Suppressor macrophage treated with lipopolysaccharide for 1 hour (primary cell): ENCODE measurements around the gene ADAMTS2.

Experiments used
- DNase-seq, 3 donors: peaks; one replicate each; pipeline ENCODE4 v3.0.0-alpha.2; 2020 to 2022

Gene ADAMTS2

DNA sequence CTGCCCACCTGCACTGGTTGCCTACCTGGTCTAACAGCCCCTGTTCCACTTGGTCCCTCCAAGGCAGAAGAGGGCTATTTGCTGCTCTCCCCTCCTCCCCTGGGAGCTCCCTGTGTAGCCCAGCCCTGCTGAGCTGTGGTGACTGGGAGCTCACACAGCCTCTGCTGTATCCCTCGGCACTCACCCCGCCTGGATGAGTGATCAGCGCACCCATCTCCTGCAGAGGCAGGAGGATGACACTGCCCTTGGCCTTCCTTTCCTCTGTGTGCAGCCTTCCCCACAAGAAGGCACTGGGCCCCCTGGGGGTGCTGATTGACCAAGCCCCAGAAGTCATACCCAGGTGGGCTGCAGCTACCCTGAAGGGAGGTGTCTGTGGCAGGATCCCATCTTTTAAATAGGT is 134.2 kb downstream of the ADAMTS2 start:
- DNase-seq, result no peak

DNA sequence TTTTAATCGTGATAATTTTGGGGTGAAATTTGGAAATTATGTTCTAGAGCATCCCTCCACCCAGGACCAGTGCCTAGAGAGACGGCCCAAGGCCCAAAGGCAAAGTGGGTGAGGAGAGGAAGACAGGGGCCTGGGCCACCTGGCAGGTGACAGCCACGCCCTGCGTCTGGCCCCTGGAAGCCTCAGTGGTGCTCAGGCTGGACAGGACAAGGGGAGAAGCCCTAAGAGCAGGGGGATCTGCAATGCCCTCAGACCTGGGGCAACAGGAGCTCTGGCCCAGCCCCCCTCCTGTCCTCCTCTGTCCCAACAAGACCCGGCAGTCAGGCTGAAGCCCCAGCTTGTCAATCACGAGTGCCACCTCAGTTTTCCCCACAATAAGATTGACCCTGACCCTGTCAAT is 134.8 kb downstream of the ADAMTS2 start:
- DNase-seq, result no peak

DNA sequence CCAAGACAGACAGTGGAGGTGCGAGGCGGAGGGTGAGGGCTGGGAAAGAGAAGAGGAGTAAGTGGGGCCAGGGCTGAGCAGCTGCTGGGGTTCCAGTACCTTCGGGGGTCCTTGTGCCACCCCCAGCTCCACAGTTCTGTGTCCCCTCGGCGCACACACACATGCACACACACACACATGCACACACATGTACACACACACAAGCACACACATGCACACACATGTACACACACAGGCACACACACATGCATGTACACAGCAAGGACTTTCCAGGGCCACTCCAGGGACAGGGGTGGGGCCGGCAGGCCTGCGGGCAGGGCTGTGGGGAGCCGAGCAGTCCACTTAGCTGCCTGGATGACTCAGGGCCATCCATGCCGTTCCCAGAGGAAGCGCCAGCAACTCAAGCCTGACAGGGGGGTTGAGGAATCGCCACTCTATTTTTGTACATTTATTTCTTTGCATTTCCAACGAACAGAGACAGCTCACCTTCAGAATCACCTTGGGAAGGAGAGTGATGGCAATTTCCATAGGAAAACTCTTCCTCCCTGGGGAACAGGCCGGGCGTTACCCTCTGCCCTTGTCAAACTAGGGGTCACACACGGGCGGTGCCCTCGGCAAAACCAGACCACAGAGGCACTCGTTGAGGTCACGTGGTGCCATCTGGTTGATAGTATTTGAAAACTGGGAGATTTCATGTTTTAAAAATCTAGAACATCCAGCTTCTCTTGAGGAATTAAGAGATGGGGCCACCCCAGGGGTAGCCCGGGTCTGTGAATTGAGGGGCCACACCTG is 135.7 kb downstream of the ADAMTS2 start:
- DNase-seq, result no peak

DNA sequence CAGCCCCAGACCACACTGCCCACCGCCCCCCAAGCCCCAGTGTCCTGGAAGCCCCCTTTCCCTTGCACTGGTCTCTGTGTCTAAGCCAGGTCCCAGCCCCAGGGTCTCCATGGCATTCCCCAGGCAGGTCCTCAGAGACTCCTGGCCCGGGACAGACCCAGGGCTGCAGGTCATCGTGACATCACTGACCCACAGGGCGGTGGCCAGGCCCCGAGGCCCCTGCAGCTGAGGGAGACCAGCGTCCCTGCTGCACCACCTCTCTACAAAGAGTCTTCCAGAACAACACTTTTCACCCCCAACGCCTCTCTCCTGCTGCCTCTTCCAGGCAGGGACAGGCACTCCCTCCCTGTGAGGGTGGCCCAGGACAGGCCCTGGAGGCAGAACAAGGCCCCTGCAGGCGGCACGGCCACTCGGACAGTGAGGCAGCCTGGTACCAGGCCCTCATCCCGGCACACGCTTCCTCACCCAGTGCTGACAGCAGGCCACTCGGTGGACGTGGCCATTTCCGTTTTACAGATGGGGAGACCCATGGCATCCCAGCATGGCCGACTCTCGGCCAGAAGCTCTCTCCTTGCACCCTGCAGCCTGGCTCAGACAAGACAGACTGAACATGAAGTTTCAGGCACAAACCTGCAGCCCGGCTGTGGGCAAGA is 136.4 kb downstream of the ADAMTS2 start:
- DNase-seq, result no peak

DNA sequence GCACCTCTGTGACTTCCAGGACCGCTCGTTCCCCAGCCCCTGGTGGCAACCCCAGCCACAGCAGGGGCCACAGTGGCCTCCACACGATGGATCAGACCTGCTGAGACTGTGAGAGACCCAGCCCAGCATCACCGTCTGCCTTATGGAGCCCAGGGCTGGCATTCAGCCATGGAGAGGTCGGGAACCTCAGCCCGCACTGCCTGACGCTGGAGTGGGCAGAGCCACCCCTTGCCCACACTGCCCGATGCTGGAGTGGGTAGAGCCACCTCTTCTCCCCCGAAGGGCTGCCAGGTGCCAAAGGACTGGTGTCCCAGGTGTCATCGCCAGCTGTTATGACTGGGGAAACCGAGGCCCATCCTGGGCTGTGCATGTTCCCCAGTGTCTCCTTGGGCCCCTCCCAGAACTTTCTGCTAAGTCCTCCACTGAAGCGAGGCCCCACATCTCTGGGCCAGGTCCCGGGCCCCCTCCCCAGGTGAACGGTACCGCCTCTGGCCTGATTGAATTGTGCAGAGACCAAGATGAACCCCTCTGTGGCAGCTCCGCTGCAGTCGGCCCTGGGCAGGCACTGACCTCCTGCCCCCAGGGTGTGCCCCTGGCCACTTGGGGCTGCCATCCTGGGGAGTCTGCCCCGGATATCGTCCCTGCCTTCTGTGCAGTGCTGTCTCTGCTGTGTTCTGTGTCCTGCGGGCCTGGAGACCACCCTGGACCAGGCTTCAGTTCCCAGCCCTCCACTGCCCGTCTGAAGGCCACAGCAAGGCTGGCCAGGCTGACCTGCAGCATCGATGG is 137.1 kb downstream of the ADAMTS2 start:
- no peak for DNase-seq

DNA sequence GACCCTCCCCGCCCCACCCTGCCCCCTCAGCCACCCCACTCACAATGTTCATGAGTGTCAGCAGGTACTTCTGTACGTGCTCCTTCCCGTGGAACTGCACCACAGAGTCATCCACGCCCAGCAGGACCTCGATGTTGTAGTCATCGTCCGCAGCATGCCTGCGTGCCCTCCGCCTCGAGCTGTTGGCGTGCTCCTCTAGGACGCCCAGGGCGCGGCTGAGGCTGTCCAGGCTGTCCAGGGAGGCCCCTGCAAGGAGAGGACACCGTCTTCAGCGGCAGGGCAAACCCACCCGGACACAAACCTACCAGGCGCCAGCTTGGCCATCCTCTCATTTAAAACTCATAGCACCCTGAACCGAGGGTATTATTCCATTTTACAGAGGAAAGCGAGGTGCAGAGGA is 137.8 kb downstream of the ADAMTS2 start:
- DNase-seq, result no peak

DNA sequence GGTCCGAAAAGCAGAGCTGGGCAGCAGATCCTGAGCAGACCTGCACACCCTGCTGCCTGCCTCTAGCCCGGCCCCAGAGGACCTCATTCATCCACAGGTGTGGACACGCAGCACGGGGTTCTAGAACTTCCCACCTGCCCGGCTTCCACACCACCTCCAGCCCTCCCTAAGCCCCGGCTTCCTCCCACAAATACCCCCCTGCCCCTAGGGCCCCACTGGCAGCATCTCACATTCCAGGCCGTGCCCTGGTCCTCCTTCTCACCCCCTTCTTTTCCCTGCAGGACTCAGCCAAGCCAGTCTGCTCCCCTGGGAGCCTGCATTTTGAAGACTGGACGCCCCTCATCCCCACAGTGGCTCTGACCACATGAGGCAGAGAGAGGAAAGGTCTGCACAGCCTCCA is 138.9 kb downstream of the ADAMTS2 start:
- no peak for DNase-seq

DNA sequence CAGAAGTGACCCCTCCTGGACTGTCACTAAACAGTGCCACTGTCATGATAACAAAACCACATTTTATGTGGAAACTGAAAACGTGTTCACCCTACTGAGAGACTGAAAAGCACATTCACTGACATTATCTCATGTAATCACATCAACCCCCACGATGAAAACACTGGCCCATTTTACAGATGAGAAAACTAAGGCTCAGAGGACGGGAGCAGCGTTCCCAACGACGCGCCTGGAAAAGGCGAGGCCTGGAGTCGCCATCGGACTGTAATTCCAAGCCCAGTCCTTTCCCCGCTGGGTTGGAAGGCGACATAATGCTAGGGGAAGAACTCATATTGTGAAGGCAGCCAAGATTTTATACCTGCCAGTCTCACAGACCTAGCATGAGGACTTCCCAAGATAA is 140.0 kb downstream of the ADAMTS2 start:
- DNase-seq, result no peak

DNA sequence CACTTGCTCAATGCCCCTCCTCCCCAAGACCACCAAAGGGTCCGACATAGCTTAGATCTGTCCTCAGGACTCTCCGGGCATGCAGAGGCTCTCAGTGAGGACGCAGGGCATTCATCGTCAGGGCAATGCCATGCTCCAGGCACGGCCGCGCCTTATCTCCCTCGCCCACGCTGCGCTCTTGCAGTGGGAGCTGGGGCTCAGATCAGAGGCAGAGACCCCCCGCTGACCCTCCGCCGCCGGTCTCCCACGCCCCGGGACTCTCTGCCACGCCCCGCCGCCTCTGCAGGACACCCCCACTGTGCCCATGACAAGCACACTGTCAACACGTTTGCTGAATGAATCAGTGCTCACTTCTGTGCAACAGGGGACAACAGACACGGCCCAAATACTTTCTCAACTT is 140.7 kb downstream of the ADAMTS2 start:
- no peak for DNase-seq

DNA sequence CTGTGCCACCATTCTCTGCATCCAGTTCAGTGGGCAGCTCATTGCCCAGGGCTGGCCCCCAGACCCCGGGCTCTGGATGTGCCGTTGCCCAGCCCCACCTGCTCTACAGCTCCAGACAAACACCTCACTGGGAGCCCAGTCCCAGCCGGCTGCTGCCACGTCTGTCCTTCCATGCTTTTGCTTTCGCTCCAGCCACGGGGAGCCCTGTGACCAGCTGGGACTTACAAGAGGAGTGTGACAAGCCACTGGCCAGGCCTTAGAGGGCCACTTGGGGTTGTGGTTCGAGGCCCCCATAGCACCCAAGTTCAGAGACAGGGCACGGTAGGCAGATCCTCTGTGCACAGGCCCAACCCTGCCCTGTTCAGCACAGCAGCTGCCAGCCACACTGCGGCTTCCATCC is 142.0 kb downstream of the ADAMTS2 start:
- no peak for DNase-seq

DNA sequence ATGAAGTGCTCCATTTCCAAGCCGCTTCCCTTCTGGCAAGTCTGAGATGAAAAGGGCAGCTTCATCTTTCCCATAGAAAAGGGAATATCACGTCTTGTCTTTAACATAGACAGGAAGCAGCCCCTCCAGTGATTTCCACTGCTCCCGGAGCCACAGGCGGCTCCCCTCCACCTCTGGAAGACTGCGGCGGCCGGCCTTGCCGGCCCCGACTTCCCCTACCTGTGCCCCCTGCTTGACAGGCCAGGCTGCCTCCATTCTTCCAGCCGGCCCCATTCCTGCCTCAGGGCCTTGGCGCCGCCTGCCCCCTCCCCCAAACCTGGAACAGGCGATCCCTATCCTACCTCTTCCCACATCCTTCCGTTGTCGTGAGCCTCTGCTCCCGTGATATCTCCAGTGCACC is 143.3 kb downstream of the ADAMTS2 start:
- DNase-seq, result no peak

DNA sequence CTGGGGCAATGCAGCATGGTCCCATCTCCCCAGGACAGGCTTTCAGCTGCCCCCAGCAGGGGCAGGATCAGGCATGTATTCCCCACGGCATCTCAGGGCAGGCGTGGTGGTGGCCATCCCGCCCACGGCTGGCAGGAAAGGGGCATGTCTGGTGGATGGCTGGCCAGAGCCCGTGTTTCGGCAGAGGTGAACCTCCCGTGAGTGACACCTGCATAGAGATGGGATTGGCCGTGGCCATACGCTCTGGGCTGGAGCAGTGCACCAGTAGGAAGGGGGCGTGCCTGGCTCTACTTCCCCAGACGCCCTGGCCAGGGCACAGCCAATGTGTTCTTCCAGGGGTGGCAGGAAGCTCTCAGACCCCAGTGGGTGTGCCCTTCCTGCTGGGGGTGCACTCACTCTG is 146.0 kb downstream of the ADAMTS2 start:
- DNase-seq, result no peak

DNA sequence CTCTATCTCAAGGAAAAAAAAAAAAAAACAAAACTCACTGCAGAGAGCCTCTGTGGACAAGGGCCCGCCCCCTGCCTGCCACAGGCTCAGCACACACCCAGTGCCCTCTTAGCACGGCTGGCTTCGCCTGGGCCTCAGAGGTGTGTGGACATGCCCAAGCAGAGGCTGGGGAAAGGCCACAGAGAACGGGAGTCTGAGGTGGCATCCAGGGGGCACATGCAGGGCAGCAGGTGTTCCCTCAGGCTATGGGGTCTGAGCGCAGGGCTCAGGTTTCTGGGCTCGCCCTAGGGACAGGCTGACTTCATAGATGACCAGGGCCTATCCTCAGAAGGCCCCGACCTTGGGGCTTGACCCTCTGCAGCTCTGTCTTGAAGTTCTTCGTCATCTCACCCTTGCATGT is 146.4 kb downstream of the ADAMTS2 start:
- DNase-seq, result no peak

DNA sequence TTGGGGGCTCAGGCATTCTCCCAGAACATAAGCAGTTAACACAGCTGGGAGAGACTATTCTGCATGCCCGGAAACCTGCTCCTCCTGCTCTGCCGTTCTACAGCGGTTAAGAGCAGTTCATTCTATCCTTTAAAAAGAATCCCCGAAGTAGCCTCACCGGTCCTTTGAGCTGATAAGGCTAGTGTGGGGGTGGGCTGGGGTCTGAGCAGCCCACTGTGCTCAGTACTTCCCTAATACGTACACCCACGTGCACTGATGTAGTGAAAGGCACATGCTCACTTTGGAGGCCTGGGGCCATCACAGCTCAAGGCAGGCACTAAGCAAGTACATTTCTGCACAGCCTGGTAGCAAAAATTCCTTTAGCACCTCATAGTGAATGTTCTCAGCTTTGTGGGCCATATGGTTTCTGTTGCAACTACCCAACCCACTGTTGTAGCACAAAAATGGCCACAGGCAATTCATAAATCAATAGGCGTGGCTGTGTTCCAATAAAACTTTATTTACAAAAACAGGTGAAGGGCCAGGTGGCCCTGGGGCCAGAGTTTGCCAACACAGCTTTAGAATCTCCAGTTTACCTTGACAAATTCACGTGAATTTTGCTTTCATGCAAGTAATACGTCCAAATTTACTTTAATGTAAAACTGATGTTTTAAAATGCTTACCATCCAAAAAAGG is 148.7 kb downstream of the ADAMTS2 start:
- DNase-seq, result no peak

DNA sequence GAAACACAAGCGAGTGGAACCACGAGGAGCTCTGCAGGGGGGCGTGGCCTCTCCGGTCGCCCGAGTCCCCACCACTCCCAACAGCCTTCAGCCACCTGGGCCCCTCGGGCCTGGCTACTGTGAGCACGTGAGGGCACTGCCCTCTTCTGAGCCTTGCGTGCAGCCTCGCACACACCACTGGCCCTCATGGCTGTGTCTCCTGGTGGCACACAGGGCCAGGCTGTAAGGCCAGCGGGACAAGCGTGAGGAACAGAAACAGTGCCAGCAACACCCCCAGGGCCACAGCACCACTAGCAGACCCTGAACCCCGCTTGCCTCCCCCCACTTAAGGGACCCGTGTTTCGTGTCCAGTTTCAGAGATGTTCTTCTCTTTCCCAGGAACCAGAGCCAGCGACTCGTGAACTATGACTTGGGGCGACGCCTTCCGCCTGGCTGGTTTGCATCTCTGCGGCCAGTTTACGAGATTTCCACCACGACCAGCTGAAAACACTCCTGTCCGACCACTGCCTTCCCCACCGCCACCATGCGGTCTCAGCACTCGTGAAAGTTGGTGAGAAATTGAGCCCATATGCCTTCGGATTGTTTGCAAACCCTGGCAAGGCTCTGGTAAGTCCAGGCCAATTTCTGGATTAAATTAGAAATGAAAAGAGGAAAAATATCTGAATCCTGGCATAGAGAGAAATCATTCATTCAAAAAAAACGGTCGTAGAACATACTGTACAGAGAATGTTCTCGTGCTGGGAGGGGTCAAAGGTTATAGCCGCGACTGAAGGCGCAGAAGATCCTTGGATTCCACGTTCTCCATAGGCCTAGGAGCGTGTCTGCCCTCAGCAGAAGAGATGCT is 149.5 kb downstream of the ADAMTS2 start:
- DNase-seq, result no peak

DNA sequence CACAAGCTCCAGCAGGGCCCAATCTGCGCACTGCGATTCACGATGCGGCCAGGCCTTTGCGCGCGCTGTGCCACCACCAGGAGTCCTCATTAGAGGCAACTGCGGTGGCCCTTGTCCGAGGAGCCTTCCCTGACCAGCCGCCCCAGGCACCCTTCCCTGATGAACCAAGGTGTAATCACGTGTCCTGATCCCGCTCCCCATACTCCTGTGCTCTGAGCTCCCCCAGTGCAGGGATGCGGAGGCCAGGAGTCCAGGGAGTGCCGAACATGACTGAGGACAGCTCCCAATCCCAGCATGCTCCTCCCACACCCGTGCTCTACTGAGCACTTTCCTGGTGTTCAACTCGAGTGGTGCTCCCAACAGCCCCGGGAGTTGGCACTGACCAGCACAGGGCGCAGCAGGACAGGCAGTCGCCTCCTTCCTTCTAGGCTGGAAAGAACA is 150.3 kb downstream of the ADAMTS2 start:
- DNase-seq, result no peak

DNA sequence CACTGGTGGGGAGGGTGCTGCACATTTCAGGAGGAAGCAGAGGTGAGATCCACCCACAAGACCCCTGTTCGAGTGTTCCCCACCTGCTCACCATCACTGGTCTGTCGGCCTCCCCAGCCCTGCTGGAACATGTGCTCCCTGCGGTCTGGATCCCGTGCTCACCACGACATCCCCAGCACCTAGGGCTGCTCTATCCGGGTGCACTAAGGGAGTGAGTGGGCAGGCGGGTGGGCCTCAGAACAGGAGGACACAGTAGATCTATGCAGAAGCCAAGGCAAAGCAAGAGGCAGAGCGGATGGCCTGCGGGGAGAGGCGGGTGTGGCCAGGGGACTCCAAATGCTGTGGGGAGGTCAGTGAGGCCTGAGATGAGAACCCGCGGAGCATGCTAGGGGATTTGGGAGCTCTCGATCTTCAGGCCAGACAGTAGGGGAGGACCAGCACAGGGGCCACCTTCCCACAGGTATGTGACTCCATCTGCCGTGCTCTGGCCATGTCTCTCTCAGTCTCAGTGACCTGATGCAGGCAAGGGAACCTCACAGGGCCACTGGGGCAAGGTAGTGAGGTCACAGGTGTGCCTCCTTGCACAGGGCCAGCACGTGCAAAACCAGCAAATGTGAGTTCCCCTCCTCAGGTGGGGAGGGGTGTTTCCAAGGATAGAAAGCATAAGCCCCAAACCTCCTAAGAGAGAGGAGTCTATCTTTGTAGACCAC is 150.9 kb downstream of the ADAMTS2 start:
- no peak for DNase-seq

DNA sequence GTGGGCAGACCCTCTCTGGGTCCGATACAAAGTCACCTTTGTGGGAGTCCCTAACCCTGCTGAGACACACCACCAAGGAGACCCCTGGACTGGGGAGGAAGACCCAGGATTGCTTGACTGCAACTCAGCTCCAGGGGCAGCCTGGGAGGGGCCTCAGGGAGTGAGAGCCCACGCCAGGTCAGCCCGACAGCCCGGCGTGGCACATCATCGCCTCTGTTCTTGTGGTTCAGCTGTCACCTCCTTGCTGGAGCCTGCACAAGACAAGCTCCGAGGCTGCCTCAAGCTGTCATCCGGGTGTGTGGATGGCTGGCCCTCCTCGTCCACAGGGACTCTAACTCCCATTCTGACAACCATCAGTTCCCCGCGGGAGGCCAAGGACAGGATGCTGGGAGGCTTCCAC is 151.5 kb downstream of the ADAMTS2 start:
- no peak for DNase-seq

DNA sequence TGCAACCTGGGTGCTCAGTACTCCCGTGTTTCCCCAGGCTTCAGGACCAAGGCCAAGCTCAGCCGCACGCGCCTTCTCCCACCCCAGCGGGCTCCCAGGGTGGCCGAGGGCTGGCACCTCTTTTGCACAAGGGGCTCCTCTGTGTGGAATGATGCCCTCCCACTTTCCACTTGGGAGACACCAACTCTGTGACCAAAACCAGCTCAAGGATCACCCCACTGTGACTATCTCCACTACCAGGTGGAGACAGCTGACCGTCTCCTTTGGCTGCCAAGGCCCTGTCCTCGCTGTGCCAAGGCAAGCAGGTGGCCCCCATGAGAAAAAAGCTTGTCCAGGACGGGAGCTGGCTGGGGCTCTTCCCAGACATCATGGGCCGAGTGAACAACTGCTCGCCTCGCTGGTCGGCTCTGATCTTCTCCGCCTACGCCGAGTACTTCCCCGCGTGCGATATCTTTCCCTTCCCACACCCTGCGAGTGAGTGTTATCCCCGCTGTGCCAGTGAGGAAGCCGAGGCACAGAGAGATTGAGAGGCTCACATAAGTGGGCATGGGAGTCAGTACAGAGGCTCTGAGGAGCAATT is 152.3 kb downstream of the ADAMTS2 start:
- no peak for DNase-seq

DNA sequence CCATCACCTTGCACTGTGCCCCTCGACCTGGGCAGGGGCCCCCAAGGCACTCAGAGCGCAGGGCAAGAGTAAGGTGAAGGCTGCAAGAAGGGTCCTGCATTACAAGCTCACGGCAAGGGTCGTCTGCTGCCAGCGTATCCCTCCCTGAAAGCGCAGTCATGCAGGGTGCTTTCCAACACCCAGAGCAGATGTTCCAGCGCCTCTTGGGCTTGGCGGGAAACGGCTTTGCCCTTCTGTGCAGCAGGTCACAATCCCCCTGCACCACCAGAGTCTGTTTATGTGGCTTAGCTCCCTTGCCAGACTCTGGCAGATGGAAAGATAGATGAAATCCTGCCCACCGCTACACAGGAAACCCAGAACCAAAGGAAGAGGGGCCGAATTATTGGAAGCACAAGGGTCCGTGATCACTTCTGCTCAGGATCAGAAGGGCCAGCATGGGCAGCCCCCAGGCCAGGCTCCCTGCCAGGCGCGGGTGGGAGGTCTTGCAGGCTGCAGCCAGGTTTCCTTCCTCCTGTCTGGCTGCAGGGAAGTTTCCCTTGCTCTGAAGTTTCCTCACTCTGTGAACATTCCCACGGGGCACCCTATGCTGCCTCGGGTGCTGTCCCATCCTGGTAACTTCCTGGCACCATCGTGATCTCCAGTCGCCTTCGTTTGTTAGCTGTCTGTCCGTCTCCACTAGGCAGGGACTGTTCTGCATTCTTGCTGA is 152.9 kb downstream of the ADAMTS2 start:
- DNase-seq, result no peak
